Uterus (tissue), 2 donors: ENCODE data around the gene E2F1.

Experiments
- POLR2A ChIP-seq, 2 donors: fragments of 450-650 bp; IDR thresholded peaks; one replicate each; pipeline ENCODE4 v1.6.1; 2016; ENCODE audit warnings: antibody characterized with exemption in 2 of 2, mild to moderate bottlenecking in 1 of 2, moderate library complexity in 1 of 2
- TF ChIP-seq, protein P1 (sequence below), 4 experiments: fragments of 200-600 bp in 2 of 4; fragments of 450-650 bp in 2 of 4; sonication (generic) in 2 of 4; IDR thresholded peaks; one replicate each; pipeline ENCODE4 v1.5.1; 2016 to 2019; ENCODE audit warnings: antibody characterized with exemption in 4 of 4, mild to moderate bottlenecking in 2 of 4, moderate library complexity in 1 of 4

DNA sequence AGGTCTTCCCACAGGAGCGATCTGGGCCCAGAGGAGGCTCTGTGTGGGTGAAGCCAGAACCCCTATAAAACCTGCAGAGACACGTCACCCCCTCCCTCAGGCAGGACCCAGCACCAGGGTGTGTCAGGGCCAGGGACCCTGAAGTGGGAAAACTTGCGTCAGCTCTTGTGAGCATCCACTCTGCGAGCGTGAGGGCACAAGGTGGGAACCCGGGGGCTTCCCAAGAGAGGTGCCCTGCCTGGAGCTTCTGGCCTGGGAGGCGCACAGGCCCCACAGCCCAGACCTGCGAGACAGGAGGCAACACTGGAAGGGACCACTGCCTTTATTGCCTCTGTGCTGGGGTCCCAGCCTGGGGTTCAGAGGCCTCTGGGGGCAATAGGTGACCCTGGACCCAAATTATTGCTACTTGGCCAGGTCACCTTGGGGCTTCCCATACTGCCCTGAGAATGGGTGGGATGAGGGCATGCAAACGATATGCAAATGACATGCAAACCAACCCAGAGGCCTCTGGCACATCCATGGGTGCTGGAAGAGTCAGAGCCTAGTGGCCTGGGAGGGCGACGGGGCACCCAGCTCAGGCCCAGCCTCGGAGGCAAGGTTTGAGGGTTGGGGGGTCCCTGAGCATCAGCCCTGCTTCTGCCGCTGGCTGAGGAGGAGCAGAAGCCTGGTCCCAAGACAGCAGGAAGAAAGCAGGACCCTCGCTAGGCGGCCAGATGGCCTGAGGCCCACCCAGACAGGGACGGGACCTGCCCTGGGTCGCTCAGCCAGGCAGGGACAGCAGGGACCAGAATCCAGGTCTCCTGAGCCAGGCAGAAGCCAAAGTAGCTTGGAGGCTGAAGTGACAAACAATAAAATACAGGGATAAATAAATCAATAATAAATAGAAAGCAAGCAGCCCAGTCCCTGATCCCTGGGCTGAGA, 29.1 kb downstream of the E2F1 start:
- TF ChIP-seq, protein P1, sequence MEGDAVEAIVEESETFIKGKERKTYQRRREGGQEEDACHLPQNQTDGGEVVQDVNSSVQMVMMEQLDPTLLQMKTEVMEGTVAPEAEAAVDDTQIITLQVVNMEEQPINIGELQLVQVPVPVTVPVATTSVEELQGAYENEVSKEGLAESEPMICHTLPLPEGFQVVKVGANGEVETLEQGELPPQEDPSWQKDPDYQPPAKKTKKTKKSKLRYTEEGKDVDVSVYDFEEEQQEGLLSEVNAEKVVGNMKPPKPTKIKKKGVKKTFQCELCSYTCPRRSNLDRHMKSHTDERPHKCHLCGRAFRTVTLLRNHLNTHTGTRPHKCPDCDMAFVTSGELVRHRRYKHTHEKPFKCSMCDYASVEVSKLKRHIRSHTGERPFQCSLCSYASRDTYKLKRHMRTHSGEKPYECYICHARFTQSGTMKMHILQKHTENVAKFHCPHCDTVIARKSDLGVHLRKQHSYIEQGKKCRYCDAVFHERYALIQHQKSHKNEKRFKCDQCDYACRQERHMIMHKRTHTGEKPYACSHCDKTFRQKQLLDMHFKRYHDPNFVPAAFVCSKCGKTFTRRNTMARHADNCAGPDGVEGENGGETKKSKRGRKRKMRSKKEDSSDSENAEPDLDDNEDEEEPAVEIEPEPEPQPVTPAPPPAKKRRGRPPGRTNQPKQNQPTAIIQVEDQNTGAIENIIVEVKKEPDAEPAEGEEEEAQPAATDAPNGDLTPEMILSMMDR (IDR thresholded peaks at IDR 0.05): no peak
- TF ChIP-seq POLR2A (IDR thresholded peaks at IDR 0.05): no peak
